ENCODE results near the gene CNTNAP4.

Gene CNTNAP4

GRCh38 chr16:76371441-76371840, 94.2 kb downstream of the CNTNAP4 start:
- Histone ChIP-seq H3K9ac (ENCODE audit: low read depth, low read length) (no peak overlapping the region), H3K9me3 (ENCODE audit: control insufficient read depth, insufficient read depth, low read length) (no peaks in the 10 kb centered on the region), H3K36me3 (ENCODE audit: control insufficient read depth, insufficient read depth, low read length) (no peaks in the 10 kb centered on the region), H3K27me3 (ENCODE audit: control insufficient read depth, insufficient read depth, low read length) (no peaks in the 10 kb centered on the region), H3K4me1 (ENCODE audit: control insufficient read depth, insufficient read depth, low read length) (peaks cover 6% of the 10 kb centered on the region), H3K4me3 (ENCODE audit: low read depth, low read length) (no peak overlapping the region)

DNA sequence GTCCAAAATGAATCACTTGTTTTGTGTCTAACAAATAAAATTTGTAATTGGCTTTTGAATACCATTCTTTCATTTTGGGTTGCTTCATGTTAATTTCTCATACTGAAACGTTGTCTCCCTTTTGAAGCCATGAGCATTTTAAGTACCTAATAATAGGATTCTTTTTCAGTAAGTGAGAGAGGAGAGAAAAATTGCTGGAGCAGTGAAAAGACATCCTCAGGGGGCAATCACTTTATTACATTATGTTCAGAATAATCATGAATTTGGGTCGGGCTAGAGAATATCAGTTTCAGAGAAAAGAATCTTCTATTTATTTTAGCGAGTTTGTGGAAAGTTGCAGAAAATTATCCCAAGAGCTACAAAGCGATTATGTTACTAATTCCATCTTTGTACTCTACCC, 96.8 kb downstream of the CNTNAP4 start:
- Histone ChIP-seq H3K4me3 (ENCODE audit: low read depth, low read length) (no peak overlapping the region), H3K4me1 (ENCODE audit: control insufficient read depth, insufficient read depth, low read length) (peaks cover 6% of the 10 kb centered on the region), H3K9me3 (ENCODE audit: control insufficient read depth, insufficient read depth, low read length) (no peaks in the 10 kb centered on the region), H3K36me3 (ENCODE audit: control insufficient read depth, insufficient read depth, low read length) (no peaks in the 10 kb centered on the region), H3K9ac (ENCODE audit: low read depth, low read length) (no peak overlapping the region), H3K27me3 (ENCODE audit: control insufficient read depth, insufficient read depth, low read length) (no peaks in the 10 kb centered on the region)

GRCh38 chr16:76376988-76377387, 99.8 kb downstream of the CNTNAP4 start:
- Histone ChIP-seq H3K4me1 (ENCODE audit: control insufficient read depth, insufficient read depth, low read length) (peaks cover 2% of the 10 kb centered on the region), H3K36me3 (ENCODE audit: control insufficient read depth, insufficient read depth, low read length) (no peaks in the 10 kb centered on the region), H3K4me3 (ENCODE audit: low read depth, low read length) (no peak overlapping the region), H3K9ac (ENCODE audit: low read depth, low read length) (no peak overlapping the region), H3K27me3 (ENCODE audit: control insufficient read depth, insufficient read depth, low read length) (no peaks in the 10 kb centered on the region), H3K9me3 (ENCODE audit: control insufficient read depth, insufficient read depth, low read length) (no peaks in the 10 kb centered on the region)

DNA sequence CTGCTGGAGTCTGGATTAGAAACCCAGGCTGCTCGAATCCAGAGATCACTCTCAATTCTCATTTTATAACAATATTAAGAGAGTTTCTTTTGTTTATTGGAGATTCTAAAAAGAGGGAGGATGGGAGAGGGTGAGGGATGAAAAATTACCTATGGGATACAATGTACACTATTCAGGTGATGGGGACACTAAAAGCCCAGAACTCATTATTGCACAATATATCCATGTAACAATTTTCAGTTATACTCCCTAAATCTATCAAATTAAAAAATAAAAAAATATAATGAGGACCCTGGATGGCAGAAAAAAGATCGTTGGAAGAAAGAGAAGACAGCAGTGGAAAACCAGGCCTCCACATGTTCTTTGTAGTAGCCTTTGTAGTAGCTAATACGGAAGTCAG, 100.8 kb downstream of the CNTNAP4 start:
- Histone ChIP-seq H3K9ac (ENCODE audit: low read depth, low read length) (no peak overlapping the region), H3K27me3 (ENCODE audit: control insufficient read depth, insufficient read depth, low read length) (no peaks in the 10 kb centered on the region), H3K9me3 (ENCODE audit: control insufficient read depth, insufficient read depth, low read length) (no peaks in the 10 kb centered on the region), H3K36me3 (ENCODE audit: control insufficient read depth, insufficient read depth, low read length) (no peaks in the 10 kb centered on the region), H3K4me1 (ENCODE audit: control insufficient read depth, insufficient read depth, low read length) (peaks cover 2% of the 10 kb centered on the region), H3K4me3 (ENCODE audit: low read depth, low read length) (no peak overlapping the region)

- H3K9ac ChIP-seq (ENCODE audit: low read depth, low read length) = no peak overlapping the region
- no peaks in the 10 kb centered on the region for H3K9me3 ChIP-seq (ENCODE audit: control insufficient read depth, insufficient read depth, low read length)
- H3K4me3 ChIP-seq (ENCODE audit: low read depth, low read length) = no peak overlapping the region
- H3K27me3 ChIP-seq (ENCODE audit: control insufficient read depth, insufficient read depth, low read length) = no peaks in the 10 kb centered on the region
- H3K4me1 ChIP-seq (ENCODE audit: control insufficient read depth, insufficient read depth, low read length) = peaks cover 2% of the 10 kb centered on the region
- no peaks in the 10 kb centered on the region for H3K36me3 ChIP-seq (ENCODE audit: control insufficient read depth, insufficient read depth, low read length)
Measured at GRCh38 chr16:76381096-76381495, 103.9 kb downstream of the CNTNAP4 start.

DNA sequence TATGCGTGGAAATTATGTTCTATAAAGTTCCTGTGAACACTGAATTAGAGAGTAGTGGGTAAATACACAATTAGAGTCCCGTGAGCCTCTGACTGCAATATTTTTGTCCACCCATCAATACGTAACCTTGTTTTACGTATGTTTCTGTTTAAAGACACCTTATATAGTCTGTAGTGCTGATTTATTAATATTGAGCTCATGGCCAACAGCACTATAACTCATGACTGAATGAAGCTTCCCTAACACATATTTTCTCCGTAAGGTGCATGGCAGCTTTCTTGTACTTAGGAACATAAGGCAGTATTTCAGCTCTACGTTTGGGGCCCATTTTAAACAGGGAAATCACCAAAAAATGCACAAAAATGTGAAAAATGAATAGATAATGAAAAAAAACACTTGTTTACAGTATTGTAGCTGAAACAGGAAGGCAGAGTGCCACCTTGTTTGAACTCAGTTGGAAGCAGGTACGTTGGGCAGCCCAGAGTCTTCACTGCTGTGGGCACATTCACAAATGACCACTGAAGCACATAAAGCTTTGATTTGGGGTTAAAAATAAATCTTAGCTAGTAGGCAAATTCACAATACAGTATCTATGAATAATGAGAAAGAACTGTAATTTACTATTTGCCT, 108.5 kb downstream of the CNTNAP4 start:
- Histone ChIP-seq H3K27me3 (ENCODE audit: control insufficient read depth, insufficient read depth, low read length) (no peaks in the 10 kb centered on the region), H3K36me3 (ENCODE audit: control insufficient read depth, insufficient read depth, low read length) (no peaks in the 10 kb centered on the region), H3K9me3 (ENCODE audit: control insufficient read depth, insufficient read depth, low read length) (no peaks in the 10 kb centered on the region), H3K4me3 (ENCODE audit: low read depth, low read length) (no peak overlapping the region), H3K4me1 (ENCODE audit: control insufficient read depth, insufficient read depth, low read length) (no peaks in the 10 kb centered on the region), H3K9ac (ENCODE audit: low read depth, low read length) (no peak overlapping the region)

- Histone ChIP-seq H3K4me3 (ENCODE audit: low read depth, low read length) (no peak overlapping the region), H3K9ac (ENCODE audit: low read depth, low read length) (no peak overlapping the region), H3K9me3 (ENCODE audit: control insufficient read depth, insufficient read depth, low read length) (no peaks in the 10 kb centered on the region), H3K4me1 (ENCODE audit: control insufficient read depth, insufficient read depth, low read length) (no peaks in the 10 kb centered on the region), H3K36me3 (ENCODE audit: control insufficient read depth, insufficient read depth, low read length) (no peaks in the 10 kb centered on the region), H3K27me3 (ENCODE audit: control insufficient read depth, insufficient read depth, low read length) (no peaks in the 10 kb centered on the region)
Measured at GRCh38 chr16:76386784-76387183, 109.6 kb downstream of the CNTNAP4 start.

DNA sequence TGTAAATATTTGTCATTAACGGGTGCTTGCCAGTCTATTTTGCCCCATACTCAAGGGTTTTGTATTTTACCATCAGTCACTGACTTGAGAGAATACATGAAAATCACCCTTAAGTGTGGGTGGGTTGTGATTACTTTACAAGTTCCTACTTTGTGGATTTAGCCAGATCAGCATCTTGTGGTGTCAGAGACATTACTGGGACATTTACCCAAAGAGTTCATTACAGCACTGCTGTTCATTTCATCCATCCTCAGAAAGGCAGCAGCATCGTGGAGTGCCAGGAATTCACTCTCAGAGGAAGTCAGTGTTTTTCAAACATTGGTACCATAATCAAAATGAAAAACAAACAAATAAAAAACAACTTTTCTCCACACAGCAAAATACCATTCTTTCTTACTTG, 110.8 kb downstream of the CNTNAP4 start:
- Histone ChIP-seq H3K4me1 (ENCODE audit: control insufficient read depth, insufficient read depth, low read length) (no peaks in the 10 kb centered on the region), H3K4me3 (ENCODE audit: low read depth, low read length) (no peak overlapping the region), H3K9ac (ENCODE audit: low read depth, low read length) (no peak overlapping the region), H3K27me3 (ENCODE audit: control insufficient read depth, insufficient read depth, low read length) (no peaks in the 10 kb centered on the region), H3K9me3 (ENCODE audit: control insufficient read depth, insufficient read depth, low read length) (no peaks in the 10 kb centered on the region), H3K36me3 (ENCODE audit: control insufficient read depth, insufficient read depth, low read length) (no peaks in the 10 kb centered on the region)

GRCh38 chr16:76389126-76389525, 111.9 kb downstream of the CNTNAP4 start:
- H3K9ac ChIP-seq (ENCODE audit: low read depth, low read length) = no peak overlapping the region
- H3K27me3 ChIP-seq (ENCODE audit: control insufficient read depth, insufficient read depth, low read length) = no peaks in the 10 kb centered on the region
- H3K9me3 ChIP-seq (ENCODE audit: control insufficient read depth, insufficient read depth, low read length) = no peaks in the 10 kb centered on the region
- no peak overlapping the region for H3K4me3 ChIP-seq (ENCODE audit: low read depth, low read length)
- H3K4me1 ChIP-seq (ENCODE audit: control insufficient read depth, insufficient read depth, low read length) = no peaks in the 10 kb centered on the region
- no peaks in the 10 kb centered on the region for H3K36me3 ChIP-seq (ENCODE audit: control insufficient read depth, insufficient read depth, low read length)

GRCh38 chr16:76390476-76390875, 113.3 kb downstream of the CNTNAP4 start:
- Histone ChIP-seq H3K9me3 (ENCODE audit: control insufficient read depth, insufficient read depth, low read length) (no peaks in the 10 kb centered on the region), H3K27me3 (ENCODE audit: control insufficient read depth, insufficient read depth, low read length) (no peaks in the 10 kb centered on the region), H3K4me3 (ENCODE audit: low read depth, low read length) (no peak overlapping the region), H3K36me3 (ENCODE audit: control insufficient read depth, insufficient read depth, low read length) (no peaks in the 10 kb centered on the region), H3K4me1 (ENCODE audit: control insufficient read depth, insufficient read depth, low read length) (no peaks in the 10 kb centered on the region), H3K9ac (ENCODE audit: low read depth, low read length) (no peak overlapping the region)

DNA sequence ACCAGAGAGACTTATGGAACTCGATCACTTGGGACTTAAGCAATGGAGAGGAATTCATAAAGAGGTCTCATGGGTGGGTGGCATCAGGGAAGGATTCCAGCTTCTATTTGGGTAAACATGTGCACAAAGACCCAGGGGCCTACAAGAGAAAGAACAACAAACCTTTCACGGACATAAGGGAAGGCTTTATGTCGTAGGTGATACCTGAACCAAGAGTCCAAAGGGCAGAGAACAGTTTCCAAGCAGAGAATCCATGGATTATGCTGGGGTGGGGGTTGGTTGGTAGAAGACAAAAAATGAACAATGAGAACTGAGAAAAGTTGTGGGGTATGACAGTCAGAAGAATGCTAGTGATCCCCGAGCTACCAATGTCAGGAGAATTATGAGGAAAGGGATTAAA, 119.8 kb downstream of the CNTNAP4 start:
- Histone ChIP-seq H3K36me3 (ENCODE audit: control insufficient read depth, insufficient read depth, low read length) (no peaks in the 10 kb centered on the region), H3K9me3 (ENCODE audit: control insufficient read depth, insufficient read depth, low read length) (no peaks in the 10 kb centered on the region), H3K4me3 (ENCODE audit: low read depth, low read length) (no peak overlapping the region), H3K27me3 (ENCODE audit: control insufficient read depth, insufficient read depth, low read length) (no peaks in the 10 kb centered on the region), H3K9ac (ENCODE audit: low read depth, low read length) (no peak overlapping the region), H3K4me1 (ENCODE audit: control insufficient read depth, insufficient read depth, low read length) (no peaks in the 10 kb centered on the region)

- no peaks in the 10 kb centered on the region for H3K27me3 ChIP-seq (ENCODE audit: control insufficient read depth, insufficient read depth, low read length)
Measured at GRCh38 chr16:76409706-76410105, 132.5 kb downstream of the CNTNAP4 start.

More at GRCh38 chr16:76409706-76410105, 132.5 kb downstream of the CNTNAP4 start:
- Histone ChIP-seq H3K4me3 (ENCODE audit: low read depth, low read length) (no peak overlapping the region), H3K36me3 (ENCODE audit: control insufficient read depth, insufficient read depth, low read length) (no peaks in the 10 kb centered on the region), H3K9me3 (ENCODE audit: control insufficient read depth, insufficient read depth, low read length) (no peaks in the 10 kb centered on the region), H3K4me1 (ENCODE audit: control insufficient read depth, insufficient read depth, low read length) (no peaks in the 10 kb centered on the region), H3K9ac (ENCODE audit: low read depth, low read length) (no peak overlapping the region)
